ENCODE data around the gene SHISA2. TPM values are rescaled to one million over a fixed set of nuclear protein-coding genes. Genes with fewer than 3 reads are reported as not detected.
A peak's percentile ranks its signal among the peaks of the same experiment; 100 is the strongest.
"Not testable (repeated sequence)": the region's sequence is repeated elsewhere in the genome, so short reads cannot be mapped to it uniquely, and the experiment has no call there.

The SHISA2 gene
- polyA plus RNA-seq (2011; rRNA removed): 0.04 TPM in 1 of 2 replicates, not detected in the other
- 0.09 and 0.21 TPM in 2 replicates for polyA minus RNA-seq (2011; rRNA and poly(A)+ RNA removed)

- CTCF ChIA-PET: no interaction called here
- no peak for DNase-seq (ENCODE audit: low read depth)
Observed at GRCh38 chr13:26051657-26052311, at the start of gene SHISA2. Gene SHISA2 (minus strand): TSS chr13:26052016. CDS start chr13:26050975, 1,041 bp downstream.

GRCh38 chr13:26095846-26096610, 44.2 kb upstream of the SHISA2 start:
- no peak for DNase-seq (ENCODE audit: low read depth)
- TF ChIP-seq CTCF (IDR thresholded peaks at IDR 0.05; ENCODE audit: insufficient read depth, low read depth, low read length): no peak
- H3K36me3 ChIP-seq (ENCODE audit: control insufficient read depth, insufficient read depth, low read length): no peaks in the 10 kb centered on the region
- ChIA-PET CTCF (no interaction called here), POLR2A (no interaction called here)
- no peaks in the 10 kb centered on the region for H3K27me3 ChIP-seq (ENCODE audit: control insufficient read depth, insufficient read depth, low read length)
- H3K4me3 ChIP-seq (ENCODE audit: low read depth, low read length): no peak overlapping the region

More at GRCh38 chr13:26051657-26052311, at the start of gene SHISA2:
- H3K27me3 ChIP-seq (ENCODE audit: control insufficient read depth, insufficient read depth, low read length): peaks cover 25% of the 10 kb centered on the region
- TF ChIP-seq CTCF (IDR thresholded peaks at IDR 0.05; ENCODE audit: insufficient read depth, low read depth, low read length): no peak
- H3K36me3 ChIP-seq (ENCODE audit: control insufficient read depth, insufficient read depth, low read length): no peaks in the 10 kb centered on the region
- POLR2A ChIA-PET: no interaction called here
- peak within 1 kb of the TSS; percentile 33 for H3K4me3 ChIP-seq (ENCODE audit: low read depth, low read length)

GRCh38 chr13:26095338-26095737, 43.5 kb upstream of the SHISA2 start:
- no peak overlapping the region for H3K4me3 ChIP-seq (ENCODE audit: low read depth, low read length)
- no peaks in the 10 kb centered on the region for H3K27me3 ChIP-seq (ENCODE audit: control insufficient read depth, insufficient read depth, low read length)
- DNase-seq (ENCODE audit: low read depth): no peak
- no peaks in the 10 kb centered on the region for H3K36me3 ChIP-seq (ENCODE audit: control insufficient read depth, insufficient read depth, low read length)
- CTCF ChIA-PET: no interaction called here
- TF ChIP-seq CTCF (IDR thresholded peaks at IDR 0.05; ENCODE audit: insufficient read depth, low read depth, low read length): no peak
- POLR2A ChIA-PET: no interaction called here

- POLR2A ChIA-PET; H3K4me3 ChIP-seq (ENCODE audit: low read depth, low read length); H3K27me3 ChIP-seq (ENCODE audit: control insufficient read depth, insufficient read depth, low read length); H3K36me3 ChIP-seq (ENCODE audit: control insufficient read depth, insufficient read depth, low read length); DNase-seq (ENCODE audit: low read depth): not testable (repeated sequence)
- CTCF ChIA-PET: interaction anchor here (1.8 to 3.7 kb wide), 2 partner anchors 21 to 502 kb away, joined by 3 to 19 read pairs; no protein-coding TSS in a partner anchor
Observed at GRCh38 chr13:26076821-26077220, 25.0 kb upstream of the SHISA2 start.

- ChIA-PET CTCF (interaction anchor here (3.7 kb wide), 1 partner anchor 501 kb away, joined by 19 read pairs; no protein-coding TSS in a partner anchor), POLR2A (no interaction called here)
- Histone ChIP-seq H3K4me3 (ENCODE audit: low read depth, low read length) (no peak overlapping the region), H3K36me3 (ENCODE audit: control insufficient read depth, insufficient read depth, low read length) (no peaks in the 10 kb centered on the region), H3K27me3 (ENCODE audit: control insufficient read depth, insufficient read depth, low read length) (no peaks in the 10 kb centered on the region)
- TF ChIP-seq CTCF (IDR thresholded peaks at IDR 0.05; ENCODE audit: insufficient read depth, low read depth, low read length): no peak
- DNase-seq (ENCODE audit: low read depth): no peak
Observed at GRCh38 chr13:26075498-26075897, 23.7 kb upstream of the SHISA2 start.
